Lower lobe of right lung (tissue), 2 donors: ENCODE results near the gene HES1. TPM values are rescaled to one million over a fixed set of nuclear protein-coding genes. Genes with fewer than 3 reads are reported as not detected.

Experiments used
- ATAC-seq, 2 donors: fragments of 200-7000 bp; cut with Tn5 transposase; one replicate each; pipeline ENCODE4 v1.9.1; 2020 to 2022; ENCODE audit warnings: mild to moderate bottlenecking in 2 of 2, moderate library complexity in 2 of 2
- DNase-seq: peaks from one replicate; pipeline ENCODE4 v3.0.0-alpha.2; 2020
- H3K27ac ChIP-seq: fragments of 200-600 bp; one replicate; pipeline ENCODE4 v1.8.0; 2022
- H3K27me3 ChIP-seq: fragments of 200-600 bp; one replicate; pipeline ENCODE4 v1.8.0; 2022; ENCODE audit warnings: low read depth
- H3K36me3 ChIP-seq: fragments of 200-600 bp; one replicate; pipeline ENCODE4 v1.8.0; 2022; ENCODE audit warnings: mild to moderate bottlenecking
- H3K4me1 ChIP-seq: fragments of 200-600 bp; one replicate; pipeline ENCODE4 v1.8.0; 2022
- H3K4me3 ChIP-seq: fragments of 200-600 bp; one replicate; pipeline ENCODE4 v1.8.0; 2022; ENCODE audit warnings: mild to moderate bottlenecking
- H3K9me3 ChIP-seq: fragments of 200-600 bp; one replicate; pipeline ENCODE4 v1.8.0; 2022
- intact Hi-C: fragments of 100-400 bp; cut with DNase I; formaldehyde crosslinking; loops from one replicate; pipeline ENCODE4 v1.11.0; 2022
- total RNA-seq: library from RNA; stranded (reverse); fragmentation: NEBNext Ultra II Directional; extraction: Animal tissue kit (Norgen Biotek cat#: 25700); gene quantifications from one replicate; pipeline ENCODE4 v1.2.1, GENCODE V29; 2021
- TF ChIP-seq, protein P1 (sequence below): fragments of 200-600 bp; IDR thresholded peaks from one replicate; pipeline ENCODE4 v1.8.0; 2022; ENCODE audit warnings: antibody characterized with exemption, mild to moderate bottlenecking
- donor health status: DM: no; HTN: yes; CAD: no; lungs with severe emphysema.

Gene HES1
- total RNA-seq, 1 donor from 2014 or later, result 29.5 TPM

DNA sequence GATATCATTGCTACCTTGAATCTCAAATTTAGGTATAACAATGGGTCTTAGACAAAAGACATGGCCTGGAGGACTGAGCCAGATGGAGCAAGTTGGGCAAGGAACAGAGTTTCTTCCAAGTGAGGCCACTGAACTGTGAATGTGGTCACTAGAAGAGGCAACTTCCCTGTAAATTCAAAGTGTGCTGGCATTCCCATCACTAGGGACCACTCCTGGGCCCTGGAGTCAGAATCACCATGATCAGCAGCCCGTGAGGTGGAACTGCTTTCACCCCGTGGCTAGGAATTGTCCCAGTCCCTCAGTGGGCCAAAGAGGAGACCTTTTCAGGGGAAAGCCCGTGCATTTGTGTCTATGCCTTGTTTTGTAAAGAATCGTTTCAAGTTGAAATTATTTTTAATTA, 47.3 kb downstream of the HES1 start:
- no peaks in the 10 kb centered on the region for H3K27me3 ChIP-seq
- H3K36me3 ChIP-seq, result no peaks in the 10 kb centered on the region
- H3K4me3 ChIP-seq, result no peak overlapping the region
- ATAC-seq, result no peak
- no peak overlapping the region for H3K27ac ChIP-seq
- intact Hi-C loops, result no loop called here
- TF ChIP-seq, protein P1, sequence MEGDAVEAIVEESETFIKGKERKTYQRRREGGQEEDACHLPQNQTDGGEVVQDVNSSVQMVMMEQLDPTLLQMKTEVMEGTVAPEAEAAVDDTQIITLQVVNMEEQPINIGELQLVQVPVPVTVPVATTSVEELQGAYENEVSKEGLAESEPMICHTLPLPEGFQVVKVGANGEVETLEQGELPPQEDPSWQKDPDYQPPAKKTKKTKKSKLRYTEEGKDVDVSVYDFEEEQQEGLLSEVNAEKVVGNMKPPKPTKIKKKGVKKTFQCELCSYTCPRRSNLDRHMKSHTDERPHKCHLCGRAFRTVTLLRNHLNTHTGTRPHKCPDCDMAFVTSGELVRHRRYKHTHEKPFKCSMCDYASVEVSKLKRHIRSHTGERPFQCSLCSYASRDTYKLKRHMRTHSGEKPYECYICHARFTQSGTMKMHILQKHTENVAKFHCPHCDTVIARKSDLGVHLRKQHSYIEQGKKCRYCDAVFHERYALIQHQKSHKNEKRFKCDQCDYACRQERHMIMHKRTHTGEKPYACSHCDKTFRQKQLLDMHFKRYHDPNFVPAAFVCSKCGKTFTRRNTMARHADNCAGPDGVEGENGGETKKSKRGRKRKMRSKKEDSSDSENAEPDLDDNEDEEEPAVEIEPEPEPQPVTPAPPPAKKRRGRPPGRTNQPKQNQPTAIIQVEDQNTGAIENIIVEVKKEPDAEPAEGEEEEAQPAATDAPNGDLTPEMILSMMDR, result no peak
- H3K9me3 ChIP-seq, result no peaks in the 10 kb centered on the region
- H3K4me1 ChIP-seq, result peaks cover 8% of the 10 kb centered on the region
- no peak for DNase-seq

DNA sequence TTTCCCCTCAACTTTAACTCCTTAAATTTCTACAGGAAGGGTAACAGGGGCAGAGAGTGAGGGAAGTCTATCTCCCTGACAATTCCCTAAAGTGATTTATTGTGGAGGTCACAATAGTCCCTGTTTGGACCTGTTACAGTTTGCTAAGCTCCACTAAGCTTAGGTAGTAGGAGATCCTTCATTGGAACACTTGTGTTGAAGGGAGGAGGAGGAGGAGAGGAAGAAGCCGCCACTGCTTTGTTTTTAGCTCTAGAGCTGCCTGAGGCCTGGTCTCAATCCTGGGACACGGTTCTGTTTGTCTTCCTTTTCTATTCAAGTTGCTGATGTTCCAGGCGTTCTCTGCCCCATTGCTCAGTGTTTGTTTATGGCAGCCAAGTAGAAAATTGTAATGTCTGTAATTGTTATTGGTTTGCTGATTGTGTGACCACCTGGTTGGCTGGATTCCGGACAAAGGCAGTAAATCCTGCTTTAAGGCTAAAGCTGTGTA, 48.4 kb downstream of the HES1 start:
- Histone ChIP-seq H3K36me3 (no peaks in the 10 kb centered on the region), H3K9me3 (no peaks in the 10 kb centered on the region), H3K4me3 (no peak overlapping the region), H3K27ac (no peak overlapping the region), H3K27me3 (no peaks in the 10 kb centered on the region), H3K4me1 (peaks cover 8% of the 10 kb centered on the region)
- DNase-seq (no peak), ATAC-seq (no peak)
- TF ChIP-seq, protein P1, result no peak
- intact Hi-C loops, result no loop called here

DNA sequence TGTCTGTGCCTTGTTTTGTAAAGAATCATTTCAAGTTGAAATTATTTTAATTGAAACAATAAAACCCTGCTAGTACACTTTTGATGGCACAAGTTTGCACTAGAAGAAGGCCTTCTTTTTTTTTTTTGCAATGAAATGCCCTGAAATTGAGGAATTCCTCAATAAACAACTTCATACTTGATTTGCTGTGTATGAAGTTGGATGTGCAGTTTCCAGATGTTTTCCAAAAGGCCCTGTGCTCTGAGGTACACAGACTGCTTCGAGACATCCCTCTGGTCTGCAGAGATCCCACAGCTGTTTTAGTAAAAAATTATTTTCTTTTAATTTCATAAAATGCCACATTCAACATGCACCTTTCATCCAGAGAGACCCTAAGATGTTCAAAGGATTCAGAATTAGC, 48.9 kb downstream of the HES1 start:
- Histone ChIP-seq H3K4me3 (no peak overlapping the region), H3K4me1 (peaks cover 8% of the 10 kb centered on the region), H3K9me3 (no peaks in the 10 kb centered on the region), H3K27ac (no peak overlapping the region), H3K27me3 (no peaks in the 10 kb centered on the region), H3K36me3 (no peaks in the 10 kb centered on the region)
- TF ChIP-seq, protein P1, result no peak
- ATAC-seq (no peak), DNase-seq (no peak)
- intact Hi-C loops, result no loop called here

DNA sequence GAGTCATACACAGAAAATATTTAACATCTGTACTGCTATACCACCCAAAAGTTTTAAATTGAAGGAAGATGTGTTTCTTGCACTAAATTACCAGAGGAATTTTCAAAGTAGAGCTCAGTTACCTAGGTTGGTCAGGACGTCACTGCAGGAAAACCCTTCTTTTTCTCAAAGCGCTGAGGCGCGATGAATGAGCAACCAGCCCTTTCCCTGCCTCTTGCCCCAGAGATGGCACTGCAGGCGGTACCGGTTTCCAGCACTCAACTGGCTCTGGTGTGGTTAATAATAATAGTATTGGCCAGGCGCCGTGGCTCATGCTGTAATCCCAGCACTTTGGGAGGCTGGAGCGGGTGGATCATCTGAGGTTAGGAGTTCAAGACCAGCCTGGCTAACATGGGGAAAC, 49.3 kb downstream of the HES1 start:
- Histone ChIP-seq H3K36me3 (no peaks in the 10 kb centered on the region), H3K4me1 (peaks cover 8% of the 10 kb centered on the region), H3K27ac (no peak overlapping the region), H3K27me3 (no peaks in the 10 kb centered on the region), H3K4me3 (no peak overlapping the region), H3K9me3 (no peaks in the 10 kb centered on the region)
- intact Hi-C loops, result no loop called here
- DNase-seq (no peak), ATAC-seq (no peak)
- TF ChIP-seq, protein P1, result no peak

DNA sequence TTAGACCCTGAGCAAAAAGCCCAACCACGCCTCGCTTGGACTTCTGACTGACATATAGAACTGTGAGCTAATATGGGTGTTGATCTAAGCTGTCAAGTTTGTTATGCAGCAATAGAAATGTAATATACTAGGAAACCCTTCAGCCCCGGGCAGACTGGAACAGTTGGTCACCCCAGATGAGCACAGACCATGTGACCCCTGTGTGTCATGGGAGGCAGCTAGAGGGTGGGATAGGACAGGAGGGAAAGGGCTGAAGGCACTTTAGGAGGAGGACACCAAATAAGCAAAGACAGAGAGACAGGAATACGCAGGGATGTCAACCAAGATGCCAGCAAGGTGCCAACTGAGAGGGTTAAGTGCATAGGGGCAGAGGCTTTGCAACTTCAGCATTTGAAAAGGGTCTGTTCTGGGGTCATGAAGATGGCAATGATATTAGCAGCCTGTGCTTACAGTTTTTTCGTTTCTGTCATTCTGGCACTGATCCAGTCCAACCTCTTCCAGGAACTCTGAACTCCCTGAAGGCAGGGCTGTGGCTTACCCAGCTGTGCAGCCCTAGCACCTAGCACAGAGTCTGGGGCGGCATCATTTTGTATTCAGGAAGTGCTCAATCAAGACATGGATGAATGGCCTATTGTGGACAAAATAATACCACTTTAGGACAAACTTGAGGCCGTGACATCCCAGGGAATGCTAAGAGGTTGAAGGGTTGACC, 51.4 kb downstream of the HES1 start:
- Histone ChIP-seq H3K27me3 (no peaks in the 10 kb centered on the region), H3K27ac (no peak overlapping the region), H3K9me3 (no peaks in the 10 kb centered on the region), H3K36me3 (no peaks in the 10 kb centered on the region), H3K4me3 (no peak overlapping the region), H3K4me1 (peaks cover 8% of the 10 kb centered on the region)
- intact Hi-C loops, result no loop called here
- ATAC-seq (no peak), DNase-seq (no peak)
- TF ChIP-seq, protein P1, result no peak

Other genes starting within 250 kb of the HES1 start
- gene CPN2, start 215.2 kb downstream of the HES1 start, total RNA-seq, result not detected
- 0.24 TPM for gene LRRC15, start 233.6 kb downstream of the HES1 start, total RNA-seq